ENCODE measurements around the gene CD58. TPM values are rescaled to one million over a fixed set of nuclear protein-coding genes. Genes with fewer than 3 reads are reported as not detected.

Gene CD58
- polyA plus RNA-seq, 1 donor (not counting 4 experiments of a cell fraction or from before 2014, with no cell fraction given) = 38.6 TPM

GRCh38 chr1:116540088-116540487 lies 30.7 kb downstream of the CD58 start:
- Histone ChIP-seq H3K27me3 (ENCODE audit: control insufficient read depth, extremely low read depth, insufficient read depth, low read length) (no peaks in the 10 kb centered on the region), H3K27ac (ENCODE audit: control insufficient read depth, insufficient read depth, low read length) (peak overlapping the region; percentile 25), H3K9me3 (ENCODE audit: control insufficient read depth, low read depth, low read length) (no peaks in the 10 kb centered on the region), H4K20me1 (ENCODE audit: control insufficient read depth, extremely low read depth, insufficient read depth, low read length) (no peaks in the 10 kb centered on the region), H3K9me1 (ENCODE audit: control insufficient read depth, extremely low read depth, insufficient read depth, low read length) (no peaks in the 10 kb centered on the region), H3K79me2 (ENCODE audit: control insufficient read depth, insufficient read depth, low read length) (no peaks in the 10 kb centered on the region), H2AFZ (ENCODE audit: control insufficient read depth, low read length) (no peak overlapping the region), H3K9ac (ENCODE audit: control insufficient read depth, extremely low read depth, insufficient read depth, low read length) (no peak overlapping the region), H3K36me3 (ENCODE audit: control insufficient read depth in 2 of 2, extremely low read depth in 1 of 2, insufficient read depth in 2 of 2, low read length in 2 of 2) (peaks cover 6 to 12% of the 10 kb centered on the region in 2 experiments), H3K4me2 (ENCODE audit: control insufficient read depth, extremely low read depth, insufficient read depth, low read depth, low read length) (peak overlapping the region; percentile 24), H3K4me3 (ENCODE audit: control insufficient read depth in 2 of 3, extremely low read depth in 1 of 3, insufficient read depth in 2 of 3, low read depth in 1 of 3, low read length in 3 of 3) (no peak overlapping the region), H3K4me1 (ENCODE audit: control insufficient read depth, extremely low read depth, insufficient read depth, low read length) (peaks cover 51% of the 10 kb centered on the region)
- dilution Hi-C loops (cut with MboI; ENCODE audit: extremely low pct_ligation_motif_present, low sequenced_read_pairs) = no loop called here
- DNase-seq (ENCODE audit: low read depth, low spot score) (no peak), FAIRE-seq (no peak)
- TF ChIP-seq EZH2 (IDR thresholded peaks at IDR 0.05; ENCODE audit: low read length) (no peak), CTCF (optimal IDR thresholded peaks at IDR 0.05 in 1 of 3, IDR thresholded peaks at IDR 0.05 in 1 of 3, conservative IDR thresholded peaks at IDR 0.05 in 1 of 3; ENCODE audit: extremely low read depth in 1 of 3, insufficient read depth in 2 of 3, low read length in 3 of 3) (no peak)

GRCh38 chr1:116538544-116538943 lies 32.3 kb downstream of the CD58 start:
- Histone ChIP-seq H2AFZ (ENCODE audit: control insufficient read depth, low read length) (no peak overlapping the region), H3K9ac (ENCODE audit: control insufficient read depth, extremely low read depth, insufficient read depth, low read length) (no peak overlapping the region), H3K4me1 (ENCODE audit: control insufficient read depth, extremely low read depth, insufficient read depth, low read length) (peaks cover 43% of the 10 kb centered on the region), H3K4me3 (ENCODE audit: control insufficient read depth in 2 of 3, extremely low read depth in 1 of 3, insufficient read depth in 2 of 3, low read depth in 1 of 3, low read length in 3 of 3) (no peak overlapping the region), H3K9me1 (ENCODE audit: control insufficient read depth, extremely low read depth, insufficient read depth, low read length) (no peaks in the 10 kb centered on the region), H3K27ac (ENCODE audit: control insufficient read depth, insufficient read depth, low read length) (peak overlapping the region; percentile 67), H3K4me2 (ENCODE audit: control insufficient read depth, extremely low read depth, insufficient read depth, low read depth, low read length) (no peak overlapping the region), H3K79me2 (ENCODE audit: control insufficient read depth, insufficient read depth, low read length) (no peaks in the 10 kb centered on the region), H3K27me3 (ENCODE audit: control insufficient read depth, extremely low read depth, insufficient read depth, low read length) (no peaks in the 10 kb centered on the region), H3K36me3 (ENCODE audit: control insufficient read depth in 2 of 2, extremely low read depth in 1 of 2, insufficient read depth in 2 of 2, low read length in 2 of 2) (peaks cover 4 to 15% of the 10 kb centered on the region in 2 experiments), H4K20me1 (ENCODE audit: control insufficient read depth, extremely low read depth, insufficient read depth, low read length) (no peaks in the 10 kb centered on the region), H3K9me3 (ENCODE audit: control insufficient read depth, low read depth, low read length) (no peaks in the 10 kb centered on the region)
- FAIRE-seq = peak; percentile 97
- dilution Hi-C loops (cut with MboI; ENCODE audit: extremely low pct_ligation_motif_present, low sequenced_read_pairs) = no loop called here
- DNase-seq (ENCODE audit: low read depth, low spot score) = peak; percentile 36
- TF ChIP-seq CTCF (optimal IDR thresholded peaks at IDR 0.05 in 1 of 3, IDR thresholded peaks at IDR 0.05 in 1 of 3, conservative IDR thresholded peaks at IDR 0.05 in 1 of 3; ENCODE audit: extremely low read depth in 1 of 3, insufficient read depth in 2 of 3, low read length in 3 of 3) (no peak), EZH2 (IDR thresholded peaks at IDR 0.05; ENCODE audit: low read length) (no peak)

Data from keratinocyte (primary cell).